SKM-1 (cell line): ENCODE results near the gene RAB4A.

Experiments used
- DNase-seq: peaks from one replicate; lab custom pipeline; 2025; ENCODE audit not compliant: unreplicated experiment; lab: John Stamatoyannopoulos, UW

Gene RAB4A

DNA sequence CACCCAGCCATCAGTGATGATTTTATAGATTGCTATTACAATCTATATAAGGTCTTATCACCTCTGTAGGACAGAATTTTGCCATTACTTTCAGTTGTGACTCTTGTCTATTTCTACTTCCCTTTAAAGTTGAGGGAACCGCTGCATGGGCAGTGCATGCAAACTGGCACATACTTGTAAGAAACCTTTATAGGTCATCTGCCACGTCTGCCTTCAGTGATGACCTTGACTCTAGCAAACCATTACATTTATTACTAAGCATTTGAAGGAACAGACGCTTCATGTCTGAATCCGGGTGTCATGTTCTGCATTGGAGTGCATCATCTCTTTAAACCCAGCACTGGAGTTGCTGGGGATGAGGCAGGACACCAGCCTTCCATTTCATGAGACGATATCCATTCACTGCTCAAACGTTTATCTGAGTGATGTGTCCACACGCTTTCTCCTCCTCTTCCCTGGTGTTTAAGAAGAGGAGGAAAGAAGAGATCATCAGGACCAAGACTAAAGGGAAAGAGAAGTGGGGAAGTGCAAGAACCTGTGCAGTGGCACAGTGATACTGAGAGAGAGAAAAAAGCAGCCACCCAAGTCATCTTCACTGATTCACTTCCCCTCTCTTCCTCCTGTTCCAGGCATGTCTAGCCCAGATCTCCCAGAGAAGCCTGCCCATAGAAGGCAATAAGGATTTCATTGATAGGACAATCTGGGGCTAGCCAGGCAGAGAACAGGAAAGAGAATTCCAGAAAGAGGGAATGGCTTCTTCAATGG lies 57.9 kb downstream of the RAB4A start:
- no peak for DNase-seq

DNA sequence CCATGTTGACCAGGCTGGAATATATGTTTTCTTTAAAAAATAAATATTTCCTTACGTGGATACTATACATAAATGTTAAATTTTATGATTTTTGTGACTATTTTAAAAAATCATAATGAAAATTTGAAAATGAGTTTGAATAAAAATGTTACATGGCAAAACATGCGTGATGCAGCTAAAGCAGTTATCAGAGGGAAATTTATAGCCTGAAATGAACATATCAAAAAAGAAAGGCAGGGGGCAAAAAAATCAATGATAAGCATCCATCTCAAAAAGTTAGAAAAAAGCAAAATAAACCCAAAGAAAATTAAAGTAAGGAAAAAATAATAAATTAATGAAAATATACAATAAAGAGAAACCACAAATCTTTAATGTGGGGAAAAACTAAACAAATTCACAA lies 63.4 kb downstream of the RAB4A start:
- no peak for DNase-seq

DNA sequence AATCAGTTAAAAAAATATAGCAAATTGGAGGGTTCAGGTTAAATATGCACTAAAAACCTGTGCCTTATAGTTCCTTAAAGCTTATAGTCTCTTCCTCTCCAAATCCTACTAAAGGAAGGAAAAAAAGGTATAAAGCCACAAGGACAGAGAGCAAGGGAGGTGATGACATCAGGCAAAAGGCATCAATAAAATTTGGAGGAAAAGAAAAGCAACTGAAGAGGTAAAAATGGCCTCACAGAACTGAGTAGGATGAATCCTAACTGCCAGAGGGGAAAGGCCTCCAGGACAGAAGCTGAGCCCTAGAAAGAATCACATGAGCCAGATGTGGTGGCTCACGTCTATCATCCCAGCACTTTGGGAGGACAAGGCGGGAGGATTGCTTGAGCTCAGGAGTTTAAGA lies 63.8 kb downstream of the RAB4A start:
- DNase-seq = no peak

DNA sequence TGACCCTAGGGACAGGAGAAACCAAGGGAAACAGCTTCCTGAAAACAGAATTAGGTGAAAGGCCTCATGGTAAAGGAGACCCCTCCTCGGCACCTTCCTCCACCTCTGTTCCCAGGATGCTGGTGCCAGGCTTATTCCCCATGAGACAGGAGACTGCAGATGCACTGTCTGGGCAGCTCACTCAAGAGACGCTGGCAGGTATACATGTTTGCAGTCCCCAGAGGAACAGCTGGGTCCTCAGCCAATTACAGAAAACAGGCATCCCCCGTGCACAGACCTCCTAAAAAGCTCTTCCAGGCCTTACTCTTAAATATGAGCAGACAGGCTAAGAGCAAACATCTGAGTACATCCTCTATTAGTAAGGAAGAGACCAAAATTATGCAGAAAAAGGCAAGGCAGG lies 65.4 kb downstream of the RAB4A start:
- no peak for DNase-seq

DNA sequence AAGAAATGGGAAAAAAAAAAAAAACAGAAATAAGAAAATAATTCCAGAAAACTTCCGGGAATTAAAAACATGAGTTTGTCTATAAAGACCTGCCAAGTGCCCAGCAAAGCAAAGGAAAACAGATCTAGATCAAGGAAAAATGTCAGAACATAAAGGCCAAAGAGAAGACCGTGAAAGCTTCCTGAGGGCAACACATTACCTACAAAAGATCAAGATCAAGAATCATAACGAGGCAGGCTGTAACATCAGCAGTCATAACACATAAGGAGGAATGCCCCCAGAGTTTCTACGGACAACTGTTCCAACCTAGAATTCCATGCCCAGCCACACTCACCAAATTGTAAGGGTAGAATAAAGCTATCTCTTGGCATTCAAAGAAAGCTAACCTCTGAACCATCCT lies 68.2 kb downstream of the RAB4A start:
- no peak for DNase-seq

DNA sequence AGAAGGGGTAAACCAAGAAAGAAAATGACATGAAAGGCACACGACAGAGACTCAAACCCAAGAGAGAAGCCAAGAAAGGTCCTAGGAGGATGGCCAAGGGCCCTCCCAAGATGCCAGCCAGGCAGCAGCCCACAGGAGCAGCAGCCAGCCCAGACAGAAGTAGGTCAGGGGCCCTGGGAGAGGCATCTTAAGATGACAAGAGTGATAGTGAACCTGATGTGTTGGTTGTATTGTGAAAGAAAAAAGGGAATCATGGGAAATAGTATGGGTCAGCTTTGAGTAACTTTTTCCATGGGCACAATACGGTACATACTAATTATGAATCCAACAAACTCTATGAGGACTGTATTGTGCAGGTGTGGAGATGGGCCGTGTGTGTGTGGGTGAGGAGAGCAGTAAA lies 68.6 kb downstream of the RAB4A start:
- no peak for DNase-seq

DNA sequence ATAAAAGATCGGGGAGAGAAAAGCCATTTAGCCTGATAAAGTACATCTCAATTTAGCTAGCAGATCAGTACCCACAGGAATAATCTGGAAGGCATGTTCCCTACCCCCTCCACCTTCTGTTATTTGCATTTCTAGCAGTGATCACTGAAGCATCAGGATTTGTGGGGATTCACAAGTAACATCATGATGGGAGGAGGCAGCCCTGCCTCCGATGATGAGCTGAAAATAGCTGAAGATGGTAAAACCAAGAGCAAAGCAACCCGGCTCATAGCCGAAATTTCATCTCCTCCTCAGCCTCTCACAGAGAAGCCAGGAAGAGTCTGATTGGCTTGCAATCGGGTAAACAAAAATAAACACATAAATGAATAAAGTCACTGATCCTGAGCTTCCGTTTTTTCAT lies 69.6 kb downstream of the RAB4A start:
- DNase-seq = no peak

DNA sequence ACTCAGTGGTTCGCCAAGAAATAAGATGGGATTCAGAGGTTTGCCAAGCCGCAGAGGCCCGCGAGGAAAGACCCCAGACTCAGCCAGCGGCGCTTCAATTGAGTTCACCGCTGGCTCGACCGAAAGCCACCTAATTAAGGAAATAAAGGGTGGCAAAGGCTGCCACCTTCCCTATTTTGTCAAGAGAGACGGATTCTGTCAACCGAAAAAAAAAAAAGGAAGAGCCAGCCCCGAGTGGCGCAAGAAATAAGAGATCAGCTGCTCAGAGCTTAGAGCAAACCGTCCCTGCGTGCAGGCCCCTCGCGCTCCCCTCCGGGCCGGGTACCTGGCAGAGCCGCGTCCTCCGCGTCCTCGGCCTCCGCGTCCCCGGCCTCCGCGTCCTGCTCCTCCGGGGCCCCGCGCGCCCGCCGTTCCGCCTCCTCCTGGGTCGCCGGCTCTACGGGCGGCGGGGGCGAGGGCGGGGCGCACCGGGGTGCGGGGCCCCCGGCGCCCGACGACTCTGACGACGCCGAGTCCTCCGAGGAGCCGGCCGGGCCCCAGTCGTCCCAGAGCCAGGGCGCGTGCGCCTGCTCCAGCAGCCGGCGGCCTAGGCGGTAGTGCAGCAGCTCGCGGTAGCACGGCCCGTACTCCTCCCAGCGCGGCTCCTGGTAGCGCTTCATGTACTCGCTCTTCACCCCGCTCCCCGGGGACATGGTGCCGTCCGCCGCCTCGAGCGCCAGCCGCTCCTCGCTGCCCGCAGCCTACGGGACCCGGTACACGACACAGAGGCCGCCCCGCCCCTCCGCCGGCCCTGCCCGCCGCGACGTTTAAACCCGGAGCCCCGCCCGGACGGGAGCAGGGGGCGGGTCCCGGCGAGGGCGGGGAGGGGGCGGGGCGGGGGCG lies 71.1 kb downstream of the RAB4A start:
- peak; percentile 91 for DNase-seq

DNA sequence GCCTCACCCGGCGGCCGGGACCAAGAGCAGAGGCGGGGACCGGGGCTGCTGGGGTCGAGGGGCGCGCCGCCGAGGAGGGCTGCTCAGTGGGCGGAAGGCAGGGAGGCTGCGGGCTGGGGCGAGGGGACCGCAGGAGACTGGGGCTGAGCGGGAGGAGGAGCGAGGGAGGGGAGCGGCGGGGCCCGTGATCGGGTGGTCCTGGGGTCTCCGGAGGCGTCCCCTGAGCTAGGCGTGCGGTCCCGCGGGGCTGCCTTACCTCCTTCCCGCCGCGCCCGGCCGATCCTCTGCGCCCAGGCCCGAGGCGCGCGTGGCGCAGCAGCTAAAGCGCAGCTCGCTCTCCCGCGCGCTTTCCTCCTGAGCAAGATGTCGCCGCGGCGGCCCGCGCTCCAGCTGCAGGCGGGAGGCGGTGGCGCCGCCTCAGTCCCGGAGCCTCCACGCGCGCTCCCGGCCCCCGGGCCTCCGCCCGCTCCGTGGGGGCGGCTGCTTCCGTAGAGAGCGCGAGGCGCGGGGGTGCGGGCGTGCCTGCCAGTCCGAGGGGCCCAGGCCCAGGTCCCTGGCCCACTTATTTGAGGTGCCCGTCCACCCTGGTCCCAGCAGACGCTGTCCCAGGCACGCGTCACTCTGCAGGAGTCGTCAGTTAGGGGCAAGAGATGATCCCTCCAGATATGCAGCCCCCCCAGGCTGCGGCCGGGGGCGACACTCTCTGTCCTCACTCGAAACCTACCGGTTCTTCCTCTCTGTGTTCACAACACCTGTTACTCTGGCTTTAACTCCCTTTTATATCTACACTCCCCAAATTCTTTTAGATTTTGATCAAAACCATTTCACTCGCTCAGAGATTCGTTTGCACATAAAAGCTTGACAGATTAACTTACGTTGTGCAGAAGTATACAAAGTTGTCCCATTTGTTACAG lies 72.0 kb downstream of the RAB4A start, which contains the start of gene CCSAP:
Gene CCSAP, minus strand, starts transcription at position 392 of the 914 bp plus-strand sequence. CDS start 582 bp downstream, outside the sequence.
- DNase-seq = peak; percentile 63

DNA sequence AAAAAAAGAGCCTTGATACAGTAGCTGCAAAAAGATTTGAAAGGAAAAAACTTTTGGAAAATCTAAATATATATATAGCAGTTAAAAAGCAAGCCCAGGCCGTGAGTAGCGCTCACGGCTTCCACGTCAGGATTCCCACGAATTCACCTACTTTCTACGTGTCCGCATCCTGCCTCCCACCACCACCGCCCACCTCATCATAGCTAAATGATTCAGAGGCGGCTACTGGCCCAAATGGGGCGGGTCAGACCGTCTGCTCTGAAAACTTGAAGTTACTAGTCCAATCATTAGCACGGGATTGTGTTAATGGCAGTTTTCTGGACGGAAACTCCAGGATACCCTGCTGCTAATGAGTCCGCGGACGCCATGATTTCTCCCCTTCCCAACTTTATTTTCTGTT lies 73.2 kb downstream of the RAB4A start:
- no peak for DNase-seq

DNA sequence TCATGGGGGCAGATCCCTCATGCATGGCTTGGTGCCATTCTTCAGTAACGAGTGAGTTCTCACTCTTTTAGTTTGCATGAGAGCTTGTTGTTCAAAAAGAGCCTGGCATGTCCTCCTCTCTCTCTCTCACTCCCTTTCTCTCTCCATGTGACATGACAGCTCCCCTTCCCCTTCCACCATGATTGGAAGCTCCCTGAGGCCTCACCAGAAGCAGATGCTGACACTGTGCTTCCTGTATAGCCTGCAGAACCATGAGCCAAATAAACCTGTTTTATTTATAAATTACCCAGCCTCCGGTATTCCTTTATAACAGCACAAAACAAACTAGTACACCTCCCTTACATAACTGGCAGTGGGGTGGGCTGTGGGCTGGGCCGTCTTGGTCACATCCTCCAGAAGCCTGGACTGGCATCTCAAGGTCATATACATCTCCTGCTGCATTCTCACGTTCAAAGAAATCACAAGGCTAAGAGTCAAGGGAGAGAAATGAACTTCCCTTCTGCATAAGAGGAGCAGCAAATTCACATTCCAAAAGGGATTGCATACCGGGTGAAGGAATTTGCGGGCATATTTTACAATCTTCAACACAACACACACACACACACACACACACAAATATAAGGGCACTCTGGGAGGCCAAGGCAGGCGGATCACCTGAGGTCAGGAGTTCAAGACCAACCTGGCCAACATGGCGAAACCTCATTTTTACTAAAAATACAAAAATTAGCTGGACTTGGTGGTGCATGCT lies 74.2 kb downstream of the RAB4A start:
- no peak for DNase-seq

DNA sequence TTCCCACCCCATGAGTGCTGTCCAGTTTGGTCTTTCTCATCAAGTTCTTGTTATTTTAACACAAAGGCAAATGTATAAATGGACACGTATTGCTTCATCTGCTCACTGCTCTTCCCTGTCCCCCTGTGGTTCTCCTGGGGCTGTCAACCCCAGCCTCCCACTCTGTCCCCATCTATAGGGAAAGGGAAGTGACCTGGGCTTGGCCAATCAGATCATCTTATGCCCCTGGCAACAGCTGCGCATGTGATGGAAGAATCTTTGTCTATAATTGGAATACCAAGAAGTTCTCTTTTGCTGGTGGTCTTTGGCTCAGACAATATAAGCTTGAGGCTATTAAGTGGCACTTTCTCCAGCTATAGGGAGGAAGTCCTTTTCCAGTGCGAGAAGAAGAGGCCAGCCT lies 76.6 kb downstream of the RAB4A start:
- no peak for DNase-seq

DNA sequence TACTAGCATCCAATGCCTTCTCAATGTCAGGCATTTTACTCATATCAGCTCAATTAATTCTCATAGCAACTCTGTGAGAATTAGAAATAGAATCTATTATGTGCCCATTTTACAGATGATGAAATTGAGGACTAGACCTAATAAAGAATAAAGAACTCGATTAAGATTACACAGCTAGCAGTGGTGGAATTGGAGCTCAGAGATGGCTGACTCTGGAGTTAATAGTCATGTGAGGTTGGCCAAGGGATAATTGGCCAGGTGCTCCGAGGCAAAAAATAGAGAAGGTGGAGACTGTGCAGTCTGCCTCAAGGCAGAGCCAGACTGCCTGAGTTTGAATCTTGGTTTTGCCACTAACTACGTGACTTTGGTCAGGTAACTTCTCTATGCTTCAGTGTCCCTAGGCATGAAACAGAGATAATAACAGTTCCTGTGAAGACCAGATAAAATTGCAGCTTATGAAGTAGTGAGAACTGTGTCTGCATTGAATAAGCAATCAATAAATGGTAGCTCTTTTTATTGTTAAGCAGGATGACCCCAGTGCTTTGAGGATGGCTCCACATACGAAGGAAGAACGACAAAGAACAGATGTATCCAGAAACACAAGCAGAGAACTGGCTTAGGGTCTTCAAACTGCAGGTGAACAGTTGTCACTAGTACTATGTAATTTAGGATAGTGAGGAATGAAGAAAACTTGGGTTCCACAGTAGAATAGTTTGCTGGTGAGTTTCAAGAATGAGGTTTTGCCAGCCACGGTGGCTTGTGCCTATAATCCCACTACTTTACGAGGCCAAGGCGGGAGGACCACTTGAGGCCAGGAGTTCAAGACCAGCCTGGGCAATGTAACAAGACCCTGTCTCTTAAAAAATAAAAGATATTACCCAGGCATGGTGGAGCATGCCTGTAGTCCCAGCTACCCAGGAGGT lies 78.8 kb downstream of the RAB4A start:
- DNase-seq = no peak

DNA sequence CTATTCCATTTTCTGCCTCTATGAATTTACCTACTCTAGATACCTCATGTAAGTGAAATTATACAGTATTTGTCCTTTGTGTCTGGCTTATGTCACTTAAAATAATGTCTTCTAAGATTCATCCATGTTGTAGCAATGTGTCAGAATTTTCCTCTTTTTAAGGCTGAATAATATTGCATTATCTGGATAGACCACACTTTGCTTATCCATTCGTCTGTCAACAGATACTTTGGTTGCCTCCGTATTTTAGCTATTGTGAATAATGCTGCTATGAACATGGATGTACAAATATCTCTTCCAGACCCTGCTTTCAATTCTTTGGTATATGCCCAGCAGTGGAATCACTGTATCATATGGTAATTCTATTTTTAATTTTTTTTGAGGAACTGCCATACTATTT lies 82.1 kb downstream of the RAB4A start:
- DNase-seq = no peak

DNA sequence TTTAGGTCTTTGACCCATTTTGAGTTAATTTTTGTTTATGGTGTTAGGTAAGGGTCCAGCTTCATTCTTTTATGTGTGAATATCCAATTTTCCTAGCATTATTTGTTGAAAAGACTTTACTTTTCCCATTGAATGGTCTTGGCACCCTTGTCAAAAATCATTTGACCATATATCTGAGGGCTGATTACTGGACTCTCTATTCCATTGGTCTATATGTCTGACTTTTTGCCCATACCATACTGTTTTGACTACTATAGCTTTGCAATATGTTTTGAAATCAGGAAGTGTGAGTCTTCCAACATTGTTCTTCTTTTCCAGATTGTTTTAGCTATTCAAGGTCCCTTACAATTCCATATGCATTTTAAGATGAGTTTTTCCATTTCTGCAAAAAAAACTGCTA lies 83.3 kb downstream of the RAB4A start:
- DNase-seq = no peak
